Body of pancreas (tissue), 4 donors: ENCODE measurements around the gene ANKRD34A. TPM values are rescaled to one million over a fixed set of nuclear protein-coding genes. Genes with fewer than 3 reads are reported as not detected.

ENCODE experiments used
- ATAC-seq: fragments of 150-250 bp; one replicate; pipeline ENCODE4 v1.9.1; 2016
- DNase-seq, 4 donors: peaks; one replicate each; pipeline ENCODE4 v3.0.0-alpha.2; 2019
- H3K27ac ChIP-seq, 4 donors: fragments of 200-600 bp; sonication (generic); 1 replicate in 3 of 4; 2 replicates in 1 of 4; pipeline versions ENCODE4 v1.5.1 to v1.6.1; 2016 to 2019; ENCODE audit warnings: mild to moderate bottlenecking in 1 of 4, mixed read lengths in 1 of 4, moderate library complexity in 1 of 4
- H3K27me3 ChIP-seq, 2 donors: fragments of 200-600 bp; sonication (generic); one replicate each; pipeline ENCODE4 v1.6.0; 2016; ENCODE audit warnings: mild to moderate bottlenecking in 1 of 2
- H3K36me3 ChIP-seq, 2 donors: fragments of 200-600 bp; sonication (generic); replicated peaks in 1 of 2; 2 replicates each; pipeline ENCODE4 v1.5.1; 2016; ENCODE audit warnings: low read depth in 2 of 2; ENCODE audit not compliant: insufficient read depth in 1 of 2
- H3K4me1 ChIP-seq: fragments of 200-600 bp; sonication (generic); one replicate; pipeline ENCODE4 v1.6.0; 2016
- H3K4me3 ChIP-seq, 2 donors: fragments of 200-600 bp; sonication (generic); 1 replicate in 1 of 2; 2 replicates in 1 of 2; pipeline ENCODE4 v1.5.1; 2016 to 2019
- H3K9me3 ChIP-seq, 3 donors: fragments of 200-600 bp; sonication (generic); 1 replicate in 2 of 3; 2 replicates in 1 of 3; pipeline ENCODE4 v1.5.1; 2016
- POLR2A ChIP-seq, 3 donors: fragments of 450-650 bp; IDR thresholded peaks; one replicate each; pipeline ENCODE4 v1.6.1; 2016; ENCODE audit warnings: antibody characterized with exemption in 3 of 3, mild to moderate bottlenecking in 2 of 3
- whole genome bisulfite sequencing, 2 donors: methylation state at CpG; one replicate each; pipeline ENCODE4 v1.1.5; 2017; 5-methylcytosine and 5-hydroxymethylcytosine counted together
- intact Hi-C: fragments of 100-400 bp; cut with DNase I; formaldehyde crosslinking; loops from one replicate; pipeline ENCODE4 v1.15.1; 2023
- total RNA-seq, 2 donors: library from RNA; depleted of rRNA; stranded (reverse); fragments of >200 nt; gene quantifications; one replicate each; pipeline ENCODE4 v1.1.0, GENCODE V29; 2016
- TF ChIP-seq, protein P1 (sequence below), 7 experiments: fragments of 450-650 bp in 4 of 7; fragments of 200-600 bp in 3 of 7; sonication (generic) in 3 of 7; IDR thresholded peaks; one replicate each; pipeline ENCODE4 v1.5.1; 2016 to 2019; ENCODE audit warnings: antibody characterized with exemption in 7 of 7

ANKRD34A gene
- total RNA-seq, 2 donors from 2014 or later: 0.66 TPM; not detected in 1

- TF ChIP-seq POLR2A (IDR thresholded peaks at IDR 0.05): no peak
- TF ChIP-seq, protein P1, sequence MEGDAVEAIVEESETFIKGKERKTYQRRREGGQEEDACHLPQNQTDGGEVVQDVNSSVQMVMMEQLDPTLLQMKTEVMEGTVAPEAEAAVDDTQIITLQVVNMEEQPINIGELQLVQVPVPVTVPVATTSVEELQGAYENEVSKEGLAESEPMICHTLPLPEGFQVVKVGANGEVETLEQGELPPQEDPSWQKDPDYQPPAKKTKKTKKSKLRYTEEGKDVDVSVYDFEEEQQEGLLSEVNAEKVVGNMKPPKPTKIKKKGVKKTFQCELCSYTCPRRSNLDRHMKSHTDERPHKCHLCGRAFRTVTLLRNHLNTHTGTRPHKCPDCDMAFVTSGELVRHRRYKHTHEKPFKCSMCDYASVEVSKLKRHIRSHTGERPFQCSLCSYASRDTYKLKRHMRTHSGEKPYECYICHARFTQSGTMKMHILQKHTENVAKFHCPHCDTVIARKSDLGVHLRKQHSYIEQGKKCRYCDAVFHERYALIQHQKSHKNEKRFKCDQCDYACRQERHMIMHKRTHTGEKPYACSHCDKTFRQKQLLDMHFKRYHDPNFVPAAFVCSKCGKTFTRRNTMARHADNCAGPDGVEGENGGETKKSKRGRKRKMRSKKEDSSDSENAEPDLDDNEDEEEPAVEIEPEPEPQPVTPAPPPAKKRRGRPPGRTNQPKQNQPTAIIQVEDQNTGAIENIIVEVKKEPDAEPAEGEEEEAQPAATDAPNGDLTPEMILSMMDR (IDR thresholded peaks at IDR 0.05): no peak
- H3K27ac ChIP-seq: peak overlapping the region; percentile 20 to 79 (median 75)
- no peaks in the 10 kb centered on the region for H3K36me3 ChIP-seq
- H3K4me3 ChIP-seq: no peak overlapping the region
- no peaks in the 10 kb centered on the region for H3K9me3 ChIP-seq
- peaks cover 82% of the 10 kb centered on the region for H3K4me1 ChIP-seq
- intact Hi-C loops: no loop called here
- ATAC-seq (no peak), DNase-seq (no peak)
- 94 to 97% methylated on average over 6 of the region's 6 CpGs for WGBS, 2 donors
- no peaks in the 10 kb centered on the region for H3K27me3 ChIP-seq
Measured at GRCh38 chr1:145986551-145986950, 22.2 kb upstream of the ANKRD34A start.

- TF ChIP-seq, protein P1 (IDR thresholded peaks at IDR 0.05): no peak
- no peak for TF ChIP-seq POLR2A (IDR thresholded peaks at IDR 0.05)
- Histone ChIP-seq H3K9me3 (no peaks in the 10 kb centered on the region), H3K27me3 (no peaks in the 10 kb centered on the region), H3K4me1 (peaks cover 82% of the 10 kb centered on the region), H3K27ac (peak overlapping the region; percentile 49 to 79 (median 75)), H3K4me3 (no peak overlapping the region), H3K36me3 (no peaks in the 10 kb centered on the region)
- intact Hi-C loops: no loop called here
- 32 to 34% methylated on average over 14 to 15 of the region's 15 CpGs for WGBS, 2 donors
- DNase-seq (peak in 3 of 4 donors; percentile 58 to 83 (median 70)), ATAC-seq (peak; percentile 43)
Measured at GRCh38 chr1:145985502-145986439, 21.4 kb upstream of the ANKRD34A start.

DNA sequence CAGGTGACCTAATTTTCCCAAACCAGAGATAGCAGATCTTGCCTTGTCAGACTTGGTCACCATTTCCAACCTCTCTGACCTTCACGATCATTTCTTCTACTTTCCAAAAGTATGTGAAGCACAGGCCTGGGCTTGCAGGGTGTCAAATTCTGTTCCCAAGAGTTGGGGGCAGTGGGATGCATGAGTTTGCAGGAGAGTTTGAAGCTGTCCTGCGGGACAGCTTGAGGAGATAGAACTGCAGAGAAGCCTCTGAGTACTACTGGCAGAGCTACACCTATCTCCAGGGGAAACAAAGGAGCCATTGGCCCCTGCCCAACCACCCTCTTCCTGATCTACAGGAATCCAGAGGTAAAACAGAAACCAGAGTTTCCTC lies 20.7 kb upstream of the ANKRD34A start:
- intact Hi-C loops: no loop called here
- TF ChIP-seq, protein P1 (IDR thresholded peaks at IDR 0.05): no peak
- TF ChIP-seq POLR2A (IDR thresholded peaks at IDR 0.05): no peak
- ATAC-seq (no peak), DNase-seq (peak in 2 of 4 donors; percentile 38 to 60)
- H3K4me3 ChIP-seq: no peak overlapping the region
- 39 to 45% methylated on average over 2 of the region's 2 CpGs for WGBS, 2 donors
- H3K9me3 ChIP-seq: no peaks in the 10 kb centered on the region
- H3K27me3 ChIP-seq: no peaks in the 10 kb centered on the region
- peaks cover 82% of the 10 kb centered on the region for H3K4me1 ChIP-seq
- H3K36me3 ChIP-seq: no peaks in the 10 kb centered on the region
- H3K27ac ChIP-seq: peak overlapping the region; percentile 49 to 79 (median 75)

GRCh38 chr1:145983960-145984830 lies 19.8 kb upstream of the ANKRD34A start:
- H3K27ac ChIP-seq: peak overlapping the region; percentile 72 to 90 (median 85)
- peaks cover 89% of the 10 kb centered on the region for H3K4me1 ChIP-seq
- no peaks in the 10 kb centered on the region for H3K36me3 ChIP-seq
- intact Hi-C loops: no loop called here
- no peaks in the 10 kb centered on the region for H3K9me3 ChIP-seq
- no peak for ATAC-seq
- H3K4me3 ChIP-seq: no peak overlapping the region
- 76 to 82% methylated on average over 11 to 12 of the region's 12 CpGs for WGBS, 2 donors
- TF ChIP-seq, protein P1 (IDR thresholded peaks at IDR 0.05): no peak
- TF ChIP-seq POLR2A (IDR thresholded peaks at IDR 0.05): no peak
- no peaks in the 10 kb centered on the region for H3K27me3 ChIP-seq
- no peak for DNase-seq
